Superior temporal gyrus (tissue), 1 donor: ENCODE measurements around the gene OR5T2.
"Not testable (repeated sequence)": the region's sequence is repeated elsewhere in the genome, so short reads cannot be mapped to it uniquely, and the experiment has no call there.

ENCODE experiments used
- DNase-seq: peaks from one replicate; pipeline ENCODE4 v3.0.0-alpha.2; 2016; ENCODE audit errors: extremely low spot score

The OR5T2 gene

GRCh38 chr11:56234155-56234554 is at the start of gene OR5T2:
OR5T2 (minus strand) TSS chr11:56234255; CDS start chr11:56233062, 1,193 bp downstream.
- DNase-seq, result no peak

- no peak for DNase-seq
These were observed 39.8 kb upstream of the OR5T2 start, which contains the start of gene OR5T1 for GRCh38 chr11:56273854-56274253. OR5T1 (plus strand) TSS chr11:56274154; CDS start chr11:56275639, 1,485 bp downstream.

GRCh38 chr11:56271092-56271491 is 37.0 kb upstream of the OR5T2 start:
- DNase-seq, result no peak

DNA sequence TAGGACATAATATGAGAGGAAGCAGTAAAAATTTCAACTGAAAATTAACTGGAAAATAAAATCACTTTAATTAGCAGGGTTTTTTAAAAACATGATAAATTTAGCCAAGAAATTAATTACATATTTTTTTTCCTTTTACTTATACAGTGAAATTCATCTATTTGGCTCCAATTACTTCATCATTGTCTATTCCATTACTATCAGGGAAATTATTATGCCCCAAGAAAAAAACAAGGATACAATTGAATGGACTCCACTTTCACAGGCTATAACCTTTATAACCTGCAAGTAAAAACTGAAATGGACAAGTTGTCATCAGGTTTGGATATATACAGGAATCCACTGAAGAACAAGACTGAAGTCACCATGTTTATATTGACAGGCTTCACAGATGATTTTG is 17.9 kb upstream of the OR5T2 start, which contains the start of gene OR5T3:
TSS of gene OR5T3 (plus strand) at position 301 of the 400 bp plus-strand sequence. CDS start at position 301, 0 bp downstream.
- no peak for DNase-seq

- not testable (repeated sequence) for DNase-seq
These were observed 14.3 kb downstream of the OR5T2 start for GRCh38 chr11:56219735-56220134.

GRCh38 chr11:56214537-56214936 is 19.5 kb downstream of the OR5T2 start:
- DNase-seq, result no peak

DNA sequence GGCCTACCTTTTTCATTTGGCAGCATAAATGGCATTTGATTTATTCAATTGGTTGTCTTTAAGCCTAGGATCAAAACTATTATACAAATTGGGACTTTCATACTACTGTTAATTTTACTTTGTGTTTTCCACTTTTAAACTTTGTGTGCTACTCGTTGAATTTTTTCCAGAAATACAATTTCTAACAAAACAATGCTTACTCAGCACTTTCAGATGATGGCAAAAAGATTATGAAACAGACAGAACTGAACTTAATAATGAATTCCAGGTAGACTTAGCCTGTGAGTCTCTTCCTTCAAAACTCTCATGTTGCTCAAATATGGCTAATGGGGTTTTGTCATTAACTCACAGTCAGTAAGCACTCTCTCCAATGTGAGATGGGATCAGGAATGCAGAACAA is 26.3 kb downstream of the OR5T2 start:
- no peak for DNase-seq

GRCh38 chr11:56197367-56197766 is 36.7 kb downstream of the OR5T2 start:
- no peak for DNase-seq

DNA sequence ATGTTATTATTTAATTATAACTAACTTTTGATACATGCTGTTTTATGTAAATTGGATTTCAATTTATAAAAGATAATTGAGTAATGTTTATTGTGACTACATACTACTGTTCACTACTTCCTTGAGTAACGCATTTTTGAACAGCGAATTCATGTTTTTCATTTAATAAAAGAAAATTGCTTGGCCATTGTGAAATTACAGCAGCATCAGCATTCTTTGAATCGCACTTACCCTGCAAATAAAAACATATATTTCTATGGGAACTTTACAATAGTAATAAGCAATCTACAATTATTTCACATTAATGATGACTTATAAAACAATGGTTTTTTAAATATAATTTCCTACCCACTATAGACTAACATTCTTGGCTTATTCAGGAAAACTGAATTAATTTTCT is 37.4 kb downstream of the OR5T2 start:
- no peak for DNase-seq

DNA sequence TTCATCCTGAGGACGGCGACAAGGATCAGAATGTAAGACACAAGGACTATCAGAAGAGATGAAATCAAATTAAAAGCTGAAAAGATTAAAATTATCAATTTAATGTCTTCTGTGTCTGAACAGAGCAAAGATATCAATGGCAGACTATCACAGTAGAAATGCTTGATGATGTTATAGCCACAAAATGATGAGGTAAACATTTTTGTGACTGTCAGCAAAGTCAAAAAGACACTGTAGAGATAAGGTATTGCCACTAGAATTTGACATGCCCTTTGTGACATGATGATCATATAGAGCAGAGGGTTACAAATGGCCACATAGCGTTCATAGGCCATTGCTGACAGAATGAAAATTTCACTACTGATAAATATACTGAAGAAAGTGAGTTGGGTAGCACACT is 45.5 kb downstream of the OR5T2 start:
- DNase-seq, result no peak

- DNase-seq, result no peak
These were observed 50.6 kb downstream of the OR5T2 start for GRCh38 chr11:56183459-56183858.
